PC-9 (cell line): Measurements from ENCODE around the gene RASA1.

Source experiments
- EZH2 ChIP-seq: fragments of 200-600 bp; sonication (generic); IDR thresholded peaks from 2 replicates; pipeline ENCODE4 v1.8.0; 2017; ENCODE audit warnings: antibody characterized with exemption, low read depth
- TF ChIP-seq, protein P1 (sequence below): fragments of 200-600 bp; sonication (generic); conservative IDR thresholded peaks from 2 replicates; pipeline ENCODE4 v1.6.1; 2017; ENCODE audit warnings: mixed run types, antibody characterized with exemption, mild to moderate bottlenecking, moderate library complexity

DNA sequence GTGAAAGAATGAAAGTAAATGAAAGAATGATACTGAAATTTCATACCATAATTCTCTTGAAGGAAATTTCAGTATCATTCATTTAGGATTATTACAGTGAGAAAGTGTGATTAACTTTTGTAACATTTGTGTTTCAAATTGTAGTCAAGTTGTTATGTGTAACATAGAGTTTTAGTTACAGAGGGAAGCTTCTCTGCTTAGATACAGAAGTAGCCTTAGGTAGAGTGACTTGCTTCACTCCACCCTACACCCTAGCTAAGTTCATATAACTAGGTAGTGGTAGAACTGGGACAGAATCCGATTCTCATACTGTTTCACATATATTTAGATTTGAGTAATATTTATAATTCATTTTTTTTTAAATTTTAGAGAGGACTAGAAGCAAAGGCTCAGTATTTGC is 9.0 kb downstream of the RASA1 start:
- TF ChIP-seq, protein P1, sequence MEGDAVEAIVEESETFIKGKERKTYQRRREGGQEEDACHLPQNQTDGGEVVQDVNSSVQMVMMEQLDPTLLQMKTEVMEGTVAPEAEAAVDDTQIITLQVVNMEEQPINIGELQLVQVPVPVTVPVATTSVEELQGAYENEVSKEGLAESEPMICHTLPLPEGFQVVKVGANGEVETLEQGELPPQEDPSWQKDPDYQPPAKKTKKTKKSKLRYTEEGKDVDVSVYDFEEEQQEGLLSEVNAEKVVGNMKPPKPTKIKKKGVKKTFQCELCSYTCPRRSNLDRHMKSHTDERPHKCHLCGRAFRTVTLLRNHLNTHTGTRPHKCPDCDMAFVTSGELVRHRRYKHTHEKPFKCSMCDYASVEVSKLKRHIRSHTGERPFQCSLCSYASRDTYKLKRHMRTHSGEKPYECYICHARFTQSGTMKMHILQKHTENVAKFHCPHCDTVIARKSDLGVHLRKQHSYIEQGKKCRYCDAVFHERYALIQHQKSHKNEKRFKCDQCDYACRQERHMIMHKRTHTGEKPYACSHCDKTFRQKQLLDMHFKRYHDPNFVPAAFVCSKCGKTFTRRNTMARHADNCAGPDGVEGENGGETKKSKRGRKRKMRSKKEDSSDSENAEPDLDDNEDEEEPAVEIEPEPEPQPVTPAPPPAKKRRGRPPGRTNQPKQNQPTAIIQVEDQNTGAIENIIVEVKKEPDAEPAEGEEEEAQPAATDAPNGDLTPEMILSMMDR: no peak
- TF ChIP-seq EZH2: no peak
